HUES48 (cell line): ENCODE data around the gene SH2D7.

Experiments used
- H3K27ac ChIP-seq: one replicate; pipeline ENCODE4 v1.7.0; 2013; ENCODE audit warnings: low read depth, low read length, inconsistent platforms
- H3K27me3 ChIP-seq: 2 replicates; pipeline ENCODE4 v1.6.1; 2013; ENCODE audit warnings: mild to moderate bottlenecking, low read length; ENCODE audit not compliant: control insufficient read depth, insufficient read depth
- H3K36me3 ChIP-seq: 2 replicates; pipeline ENCODE4 v1.6.1; 2013; ENCODE audit warnings: low read length; ENCODE audit not compliant: control insufficient read depth, insufficient read depth
- H3K4me1 ChIP-seq: 2 replicates; pipeline ENCODE4 v1.6.1; 2013; ENCODE audit warnings: mild to moderate bottlenecking, low read length; ENCODE audit not compliant: control insufficient read depth, insufficient read depth
- H3K4me3 ChIP-seq: 2 replicates; pipeline ENCODE4 v1.5.1; 2013; ENCODE audit warnings: mild to moderate bottlenecking, low read depth, low read length
- H3K9ac ChIP-seq: 2 replicates; pipeline ENCODE4 v1.6.1; 2013; ENCODE audit warnings: mild to moderate bottlenecking, low read depth, low read length, moderate library complexity
- H3K9me3 ChIP-seq: 2 replicates; pipeline ENCODE4 v1.6.1; 2013; ENCODE audit warnings: low read length; ENCODE audit not compliant: control insufficient read depth, insufficient read depth

SH2D7 gene

DNA sequence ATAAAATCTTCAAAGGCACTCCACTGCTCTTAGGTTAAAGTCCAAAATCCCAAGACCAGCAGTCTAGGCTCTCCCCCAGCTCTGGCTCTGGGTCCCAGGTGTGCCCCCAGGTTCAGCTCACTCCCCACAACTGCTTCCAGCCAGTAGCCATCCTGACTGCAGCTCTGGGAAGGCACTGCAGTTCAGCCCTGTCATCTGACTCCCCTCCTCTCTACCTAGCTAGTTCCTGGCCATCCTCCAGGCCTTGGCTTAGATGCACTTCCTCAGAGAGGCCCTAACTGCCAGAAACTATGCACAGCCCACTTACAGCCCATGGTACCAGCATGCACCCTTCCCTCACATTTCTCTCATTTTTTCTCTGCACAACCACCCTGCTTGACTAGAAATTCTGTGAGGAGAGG is 40.4 kb upstream of the SH2D7 start:
- peaks cover 5% of the 10 kb centered on the region; the same call in 1 of the 2 replicates for H3K36me3 ChIP-seq
- no peaks in the 10 kb centered on the region for H3K9me3 ChIP-seq
- H3K27me3 ChIP-seq: no peaks in the 10 kb centered on the region
- H3K9ac ChIP-seq: no peak overlapping the region
- H3K4me1 ChIP-seq: peaks cover 23% of the 10 kb centered on the region
- H3K27ac ChIP-seq: no peak overlapping the region
- H3K4me3 ChIP-seq: no peak overlapping the region

DNA sequence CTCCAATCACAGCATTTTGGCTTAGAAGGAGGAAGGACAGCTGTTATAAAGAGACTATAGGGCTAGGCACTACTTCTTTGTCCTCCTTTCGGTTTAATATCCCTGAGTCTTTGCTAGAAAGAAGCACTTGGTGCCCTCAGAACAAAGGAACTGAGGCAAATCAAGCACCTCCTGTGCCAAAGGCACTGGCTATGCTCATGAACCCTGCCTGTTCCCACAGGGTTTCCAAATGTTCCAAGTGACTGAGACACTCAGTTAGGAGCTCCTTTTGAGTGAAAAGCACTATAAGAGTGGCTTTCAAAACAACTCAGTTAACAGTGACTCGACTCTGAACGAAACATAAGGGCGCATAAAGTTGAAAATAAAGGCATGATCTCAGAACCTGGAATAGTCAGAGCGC is 39.8 kb upstream of the SH2D7 start:
- Histone ChIP-seq H3K9ac (no peak overlapping the region), H3K27me3 (no peaks in the 10 kb centered on the region), H3K9me3 (no peaks in the 10 kb centered on the region), H3K4me1 (peaks cover 23% of the 10 kb centered on the region), H3K36me3 (peaks cover 5% of the 10 kb centered on the region; the same call in 1 of the 2 replicates), H3K4me3 (no peak overlapping the region), H3K27ac (no peak overlapping the region)

DNA sequence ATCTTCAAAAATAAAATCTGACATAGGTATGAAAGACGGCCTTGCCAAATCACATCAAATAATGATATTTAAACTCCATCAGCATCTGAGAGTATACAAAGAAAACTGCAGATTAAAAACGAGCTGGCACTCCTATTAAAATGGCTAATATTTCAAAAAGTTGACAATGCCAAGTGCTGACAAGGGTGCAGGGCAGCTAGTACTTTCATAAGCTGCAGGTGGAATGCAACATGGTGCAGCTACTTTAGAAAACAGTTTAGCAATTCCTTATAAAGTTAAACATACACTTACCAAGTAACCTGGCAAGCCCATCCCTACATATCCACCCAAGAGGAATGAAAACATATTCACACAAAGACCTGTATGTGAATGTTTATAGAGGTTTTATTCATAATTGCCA is 37.8 kb upstream of the SH2D7 start:
- H3K9ac ChIP-seq: no peak overlapping the region
- H3K4me1 ChIP-seq: peaks cover 23% of the 10 kb centered on the region
- peaks cover 5% of the 10 kb centered on the region; the same call in 1 of the 2 replicates for H3K36me3 ChIP-seq
- no peaks in the 10 kb centered on the region for H3K27me3 ChIP-seq
- no peak overlapping the region for H3K27ac ChIP-seq
- H3K4me3 ChIP-seq: no peak overlapping the region
- H3K9me3 ChIP-seq: no peaks in the 10 kb centered on the region

DNA sequence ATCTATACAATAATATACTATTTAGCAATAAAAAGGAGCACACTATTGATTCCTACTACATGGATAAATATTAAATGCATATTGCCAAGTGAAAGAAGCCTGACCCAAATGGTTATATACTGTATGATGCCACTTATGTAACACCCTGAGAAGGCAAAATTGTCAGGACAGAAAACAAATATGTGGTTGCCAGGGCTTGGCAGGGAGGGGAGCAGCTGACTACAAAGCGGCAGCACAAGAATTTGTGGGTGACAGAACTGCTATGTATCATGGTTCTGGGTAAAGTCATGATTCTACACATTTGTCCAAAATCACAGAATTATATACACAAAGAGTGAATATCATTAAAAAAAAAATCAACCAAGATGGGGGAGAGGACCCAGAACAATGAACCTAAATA is 37.4 kb upstream of the SH2D7 start:
- H3K27me3 ChIP-seq: no peaks in the 10 kb centered on the region
- peaks cover 5% of the 10 kb centered on the region; the same call in 1 of the 2 replicates for H3K36me3 ChIP-seq
- H3K4me1 ChIP-seq: peaks cover 22% of the 10 kb centered on the region
- no peak overlapping the region for H3K4me3 ChIP-seq
- no peaks in the 10 kb centered on the region for H3K9me3 ChIP-seq
- H3K9ac ChIP-seq: no peak overlapping the region
- no peak overlapping the region for H3K27ac ChIP-seq

DNA sequence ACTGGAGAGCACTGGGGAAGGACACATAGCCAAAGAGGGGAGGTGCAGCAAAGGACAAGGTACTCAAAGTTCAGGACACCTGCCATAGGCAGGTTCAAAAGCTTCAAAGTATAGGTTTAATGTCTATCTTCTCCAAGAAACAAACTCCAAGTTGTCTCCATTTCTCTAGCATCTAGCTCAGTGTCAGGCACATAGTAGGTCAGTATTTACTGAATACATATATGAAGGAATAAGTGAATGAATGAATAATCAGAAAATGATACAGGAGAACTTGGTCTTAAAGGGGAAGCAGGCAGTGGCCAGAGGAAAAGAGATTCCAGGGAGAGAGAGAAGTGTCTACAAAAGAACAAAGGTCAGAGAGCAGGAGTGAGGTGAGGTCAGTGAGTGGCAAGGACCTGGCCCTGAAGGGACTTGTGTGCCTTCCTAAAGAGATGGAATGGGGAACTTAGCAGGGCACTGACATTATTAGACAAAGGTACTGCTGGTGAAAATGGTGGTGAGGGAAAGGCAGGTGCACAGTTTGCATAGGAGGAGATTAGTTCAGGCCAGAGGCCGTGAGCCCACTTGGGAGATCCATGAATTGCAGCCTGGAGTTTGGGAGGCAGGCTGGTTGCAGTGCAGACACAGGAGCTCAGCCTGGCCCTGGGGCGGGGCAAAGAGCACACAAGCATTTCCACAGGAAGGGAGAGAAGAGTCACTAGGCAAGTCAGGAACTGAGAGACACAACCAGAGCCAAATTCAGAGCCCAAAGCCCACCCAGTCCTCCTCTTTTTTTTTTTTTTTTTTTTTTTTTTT is 36.2 kb upstream of the SH2D7 start:
- no peak overlapping the region for H3K4me3 ChIP-seq
- H3K27me3 ChIP-seq: no peaks in the 10 kb centered on the region
- H3K9ac ChIP-seq: no peak overlapping the region
- no peaks in the 10 kb centered on the region for H3K9me3 ChIP-seq
- H3K36me3 ChIP-seq: peaks cover 5% of the 10 kb centered on the region; the same call in 1 of the 2 replicates
- no peak overlapping the region for H3K27ac ChIP-seq
- H3K4me1 ChIP-seq: peaks cover 11% of the 10 kb centered on the region

DNA sequence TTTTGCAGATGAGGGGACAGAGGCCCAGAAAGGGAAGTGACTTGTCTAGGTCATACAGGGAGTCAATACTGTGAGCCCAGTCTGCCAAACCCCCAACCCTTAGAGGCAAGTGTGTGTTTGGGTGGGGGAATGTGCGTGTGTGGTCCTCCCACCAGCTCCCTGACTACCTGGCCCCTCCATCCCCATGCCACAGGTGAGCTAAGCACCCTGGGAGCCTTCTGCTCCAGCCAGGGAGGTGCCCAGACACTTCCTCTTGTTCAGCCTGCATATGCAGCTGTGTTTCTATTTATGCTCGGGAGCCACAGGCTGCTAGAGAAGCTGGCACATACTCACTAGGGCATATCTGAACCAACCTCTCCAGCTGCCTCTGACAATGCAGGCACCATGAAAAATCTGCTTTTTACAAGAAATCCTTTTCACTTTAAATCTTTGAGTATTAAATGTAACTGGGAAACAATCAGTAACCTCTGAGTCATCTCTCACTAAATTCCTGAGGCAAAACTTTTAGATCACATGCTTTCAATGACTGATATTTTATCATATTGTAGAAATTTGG is 35.6 kb upstream of the SH2D7 start:
- Histone ChIP-seq H3K9ac (no peak overlapping the region), H3K9me3 (no peaks in the 10 kb centered on the region), H3K27me3 (no peaks in the 10 kb centered on the region), H3K4me1 (peaks cover 14% of the 10 kb centered on the region), H3K27ac (no peak overlapping the region), H3K36me3 (peaks cover 5% of the 10 kb centered on the region; the same call in 1 of the 2 replicates), H3K4me3 (no peak overlapping the region)

DNA sequence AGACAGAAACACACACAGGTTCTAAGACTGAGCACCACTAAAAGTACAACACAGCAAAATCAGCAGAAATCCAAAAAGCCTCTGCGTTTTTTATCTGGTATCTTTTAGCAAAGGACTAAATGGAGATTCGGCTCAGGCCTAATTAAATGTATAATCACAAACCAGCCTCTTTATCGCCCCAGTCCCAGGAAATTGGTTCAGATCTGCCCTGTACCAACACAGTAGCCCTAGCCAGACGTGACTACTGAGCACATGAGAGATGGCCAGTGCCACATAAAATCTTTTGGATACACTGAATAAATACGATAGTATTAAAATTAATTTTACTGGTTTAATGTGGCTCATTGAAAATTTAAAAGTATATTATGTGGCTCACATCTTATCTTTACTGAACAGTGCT is 34.6 kb upstream of the SH2D7 start:
- H3K9ac ChIP-seq: no peak overlapping the region
- H3K27ac ChIP-seq: no peak overlapping the region
- no peak overlapping the region for H3K4me3 ChIP-seq
- no peaks in the 10 kb centered on the region for H3K27me3 ChIP-seq
- H3K9me3 ChIP-seq: no peaks in the 10 kb centered on the region
- H3K36me3 ChIP-seq: peaks cover 3% of the 10 kb centered on the region; the same call in 1 of the 2 replicates
- peaks cover 18% of the 10 kb centered on the region for H3K4me1 ChIP-seq

DNA sequence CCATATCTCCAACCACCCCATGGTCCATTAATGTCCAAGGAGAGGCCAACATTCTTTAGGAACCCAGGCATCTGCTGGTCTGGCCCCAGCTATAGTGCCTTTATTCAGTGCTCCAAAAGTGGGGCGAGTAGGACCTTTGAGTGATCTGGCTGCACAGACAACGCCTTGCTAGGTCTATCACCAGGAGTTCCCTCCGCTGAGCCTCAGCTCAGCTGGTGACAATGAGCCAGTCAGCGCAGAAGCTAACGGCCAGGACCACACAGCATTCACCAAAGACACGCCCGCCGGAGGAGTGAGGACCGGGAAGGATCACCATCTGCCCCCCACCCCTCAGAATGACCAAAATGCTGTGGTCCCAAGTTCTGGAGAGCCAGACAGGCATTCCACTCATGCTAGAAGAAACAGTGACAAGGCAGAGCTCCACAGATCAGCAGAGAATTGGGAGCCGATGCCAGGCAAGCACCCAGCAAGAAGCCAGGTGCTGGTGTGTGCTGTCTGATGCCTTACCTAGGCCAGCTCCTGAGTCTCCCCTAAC is 33.9 kb upstream of the SH2D7 start:
- no peak overlapping the region for H3K9ac ChIP-seq
- H3K36me3 ChIP-seq: no peaks in the 10 kb centered on the region; the same call in 1 of the 2 replicates
- no peak overlapping the region for H3K27ac ChIP-seq
- H3K27me3 ChIP-seq: no peaks in the 10 kb centered on the region
- no peaks in the 10 kb centered on the region for H3K9me3 ChIP-seq
- H3K4me1 ChIP-seq: peaks cover 18% of the 10 kb centered on the region
- no peak overlapping the region for H3K4me3 ChIP-seq

DNA sequence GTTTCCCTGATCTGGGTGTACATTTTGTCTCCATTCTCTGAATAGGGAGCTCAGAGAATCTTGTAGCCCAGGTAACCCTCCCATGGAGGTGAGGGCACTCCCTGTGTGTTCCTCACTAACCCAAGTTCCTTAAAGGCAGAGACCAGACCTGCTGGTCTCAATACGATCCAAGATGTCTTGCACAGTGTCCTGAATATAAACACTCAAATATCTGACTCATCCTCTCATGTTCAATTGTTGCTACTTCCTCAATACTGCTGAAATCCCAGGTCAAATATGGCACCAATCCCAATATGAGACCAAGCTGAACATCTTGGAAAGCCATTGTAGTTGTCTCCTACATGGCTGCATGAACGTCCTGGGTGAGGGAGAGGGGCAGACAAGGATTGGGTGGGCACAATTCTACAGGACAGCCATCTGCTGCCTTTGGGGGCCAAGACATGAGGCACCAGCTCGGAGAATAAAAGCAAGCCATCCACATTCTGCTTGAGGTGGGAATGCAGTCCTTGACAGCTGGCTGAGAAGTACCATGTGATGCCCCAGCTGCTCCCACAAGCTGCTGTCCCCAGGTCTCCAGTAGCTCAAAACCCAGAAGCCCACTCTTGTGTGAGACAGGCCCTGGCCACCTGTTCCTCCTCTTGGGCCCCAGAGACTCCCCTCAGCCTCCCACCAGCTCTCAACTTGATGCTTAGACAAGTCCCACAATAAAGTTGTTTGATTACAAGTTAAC is 33.1 kb upstream of the SH2D7 start:
- Histone ChIP-seq H3K27me3 (no peaks in the 10 kb centered on the region), H3K4me1 (peaks cover 18% of the 10 kb centered on the region), H3K36me3 (no peaks in the 10 kb centered on the region), H3K27ac (no peak overlapping the region), H3K4me3 (no peak overlapping the region), H3K9me3 (no peaks in the 10 kb centered on the region), H3K9ac (no peak overlapping the region)

DNA sequence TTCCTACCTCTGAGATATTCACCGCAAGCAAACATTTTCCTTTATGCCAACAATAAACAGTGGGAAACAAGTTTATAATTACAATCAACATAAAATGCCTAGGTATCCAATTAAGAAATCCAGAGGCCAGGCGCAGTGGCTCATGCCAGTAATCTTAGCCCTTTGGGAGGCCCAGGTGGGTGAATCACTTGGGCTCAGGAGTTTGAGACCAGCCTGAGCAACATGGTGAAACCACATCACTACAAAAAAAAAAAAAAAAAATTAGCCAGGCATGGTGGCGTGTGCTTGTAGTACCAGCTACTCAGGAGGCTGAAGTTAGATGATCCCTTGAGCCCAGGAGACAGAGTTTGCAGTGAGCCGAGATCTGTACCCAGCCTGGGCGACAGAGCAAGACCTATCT is 32.1 kb upstream of the SH2D7 start:
- Histone ChIP-seq H3K9me3 (no peaks in the 10 kb centered on the region), H3K4me3 (no peak overlapping the region), H3K4me1 (peaks cover 20% of the 10 kb centered on the region), H3K36me3 (no peaks in the 10 kb centered on the region), H3K9ac (no peak overlapping the region), H3K27me3 (no peaks in the 10 kb centered on the region), H3K27ac (no peak overlapping the region)
